Measurements from ENCODE around the gene ST3GAL3.

DNA sequence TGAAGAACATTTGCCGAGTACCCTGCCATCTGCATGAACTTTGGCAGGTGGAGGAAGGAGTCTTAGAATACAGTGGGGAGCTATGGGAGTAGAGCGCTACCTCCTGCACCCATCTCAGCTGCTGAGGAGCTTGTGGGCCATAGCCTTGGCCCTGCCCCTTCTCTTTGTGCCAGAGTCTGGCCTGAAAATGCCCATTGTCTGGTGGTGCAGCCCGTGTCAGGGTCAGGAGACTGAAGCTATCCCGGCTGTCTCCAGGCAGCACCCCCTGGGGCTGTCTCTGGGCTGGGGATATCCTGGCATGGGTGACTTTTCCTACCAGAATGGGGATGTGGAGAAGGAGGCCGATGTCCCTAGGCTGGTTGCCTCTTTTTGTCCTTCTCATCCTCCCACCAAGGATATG lies 246.7 kb downstream of the ST3GAL3 start:
- TF ChIP-seq POLR2A (IDR thresholded peaks at IDR 0.05) = no peak
- TF ChIP-seq, protein P1, sequence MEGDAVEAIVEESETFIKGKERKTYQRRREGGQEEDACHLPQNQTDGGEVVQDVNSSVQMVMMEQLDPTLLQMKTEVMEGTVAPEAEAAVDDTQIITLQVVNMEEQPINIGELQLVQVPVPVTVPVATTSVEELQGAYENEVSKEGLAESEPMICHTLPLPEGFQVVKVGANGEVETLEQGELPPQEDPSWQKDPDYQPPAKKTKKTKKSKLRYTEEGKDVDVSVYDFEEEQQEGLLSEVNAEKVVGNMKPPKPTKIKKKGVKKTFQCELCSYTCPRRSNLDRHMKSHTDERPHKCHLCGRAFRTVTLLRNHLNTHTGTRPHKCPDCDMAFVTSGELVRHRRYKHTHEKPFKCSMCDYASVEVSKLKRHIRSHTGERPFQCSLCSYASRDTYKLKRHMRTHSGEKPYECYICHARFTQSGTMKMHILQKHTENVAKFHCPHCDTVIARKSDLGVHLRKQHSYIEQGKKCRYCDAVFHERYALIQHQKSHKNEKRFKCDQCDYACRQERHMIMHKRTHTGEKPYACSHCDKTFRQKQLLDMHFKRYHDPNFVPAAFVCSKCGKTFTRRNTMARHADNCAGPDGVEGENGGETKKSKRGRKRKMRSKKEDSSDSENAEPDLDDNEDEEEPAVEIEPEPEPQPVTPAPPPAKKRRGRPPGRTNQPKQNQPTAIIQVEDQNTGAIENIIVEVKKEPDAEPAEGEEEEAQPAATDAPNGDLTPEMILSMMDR (IDR thresholded peaks at IDR 0.05) = no peak
- TF ChIP-seq POLR2AphosphoS5 (IDR thresholded peaks at IDR 0.05; ENCODE audit: insufficient read depth in 1 of 2, low read depth in 1 of 2) = no peak

All from vagina (tissue), 2 donors.